GM21737 (cell line): Measurements from ENCODE around the gene FGD5.
A peak's percentile ranks its signal among the peaks of the same experiment; 100 is the strongest.
"Not testable (repeated sequence)": the region's sequence is repeated elsewhere in the genome, so short reads cannot be mapped to it uniquely, and the experiment has no call there.

Source experiments
- ATAC-seq: cut with Tn5 transposase; IDR thresholded peaks from one replicate; pipeline ENCODE4 v1.9.1; 2021; ENCODE audit warnings: mild to moderate bottlenecking, moderate library complexity; ENCODE audit not compliant: unreplicated experiment

Gene FGD5

GRCh38 chr3:14900881-14901873, 82.4 kb downstream of the FGD5 start:
- no peak for ATAC-seq

- ATAC-seq = no peak
These were observed 84.0 kb downstream of the FGD5 start for GRCh38 chr3:14902719-14903118.

- ATAC-seq = not testable (repeated sequence)
These were observed 84.7 kb downstream of the FGD5 start for GRCh38 chr3:14903501-14903900.

- no peak for ATAC-seq
These were observed 86.4 kb downstream of the FGD5 start for GRCh38 chr3:14905055-14905657.

GRCh38 chr3:14906355-14906971, 87.7 kb downstream of the FGD5 start:
- ATAC-seq = no peak

- no peak for ATAC-seq
These were observed 88.5 kb downstream of the FGD5 start for GRCh38 chr3:14907043-14907966.

GRCh38 chr3:14909250-14909649, 90.5 kb downstream of the FGD5 start:
- ATAC-seq = no peak

- ATAC-seq = no peak
These were observed 92.9 kb downstream of the FGD5 start for GRCh38 chr3:14911651-14912050.

- ATAC-seq = no peak
These were observed 94.5 kb downstream of the FGD5 start for GRCh38 chr3:14913071-14913925.

GRCh38 chr3:14913926-14914778, 95.4 kb downstream of the FGD5 start:
- ATAC-seq = no peak

- no peak for ATAC-seq
These were observed 96.0 kb downstream of the FGD5 start for GRCh38 chr3:14914779-14915117.

GRCh38 chr3:14915636-14916222, 97.0 kb downstream of the FGD5 start:
- no peak for ATAC-seq

- no peak for ATAC-seq
These were observed 99.6 kb downstream of the FGD5 start for GRCh38 chr3:14918356-14918860.

GRCh38 chr3:14920536-14920935, 101.8 kb downstream of the FGD5 start:
- ATAC-seq = no peak

GRCh38 chr3:14921034-14921616, 102.4 kb downstream of the FGD5 start:
- ATAC-seq = peak; percentile 73

GRCh38 chr3:14921811-14922705, 103.3 kb downstream of the FGD5 start:
- ATAC-seq = no peak

- no peak for ATAC-seq
These were observed 104.1 kb downstream of the FGD5 start for GRCh38 chr3:14922863-14923262.
